Measurements from ENCODE around the gene MSI1. TPM values are rescaled to one million over a fixed set of nuclear protein-coding genes. Genes with fewer than 3 reads are reported as not detected.

The MSI1 gene
- total RNA-seq, 2 donors from 2014 or later = 0.66 to 1.3 TPM

DNA sequence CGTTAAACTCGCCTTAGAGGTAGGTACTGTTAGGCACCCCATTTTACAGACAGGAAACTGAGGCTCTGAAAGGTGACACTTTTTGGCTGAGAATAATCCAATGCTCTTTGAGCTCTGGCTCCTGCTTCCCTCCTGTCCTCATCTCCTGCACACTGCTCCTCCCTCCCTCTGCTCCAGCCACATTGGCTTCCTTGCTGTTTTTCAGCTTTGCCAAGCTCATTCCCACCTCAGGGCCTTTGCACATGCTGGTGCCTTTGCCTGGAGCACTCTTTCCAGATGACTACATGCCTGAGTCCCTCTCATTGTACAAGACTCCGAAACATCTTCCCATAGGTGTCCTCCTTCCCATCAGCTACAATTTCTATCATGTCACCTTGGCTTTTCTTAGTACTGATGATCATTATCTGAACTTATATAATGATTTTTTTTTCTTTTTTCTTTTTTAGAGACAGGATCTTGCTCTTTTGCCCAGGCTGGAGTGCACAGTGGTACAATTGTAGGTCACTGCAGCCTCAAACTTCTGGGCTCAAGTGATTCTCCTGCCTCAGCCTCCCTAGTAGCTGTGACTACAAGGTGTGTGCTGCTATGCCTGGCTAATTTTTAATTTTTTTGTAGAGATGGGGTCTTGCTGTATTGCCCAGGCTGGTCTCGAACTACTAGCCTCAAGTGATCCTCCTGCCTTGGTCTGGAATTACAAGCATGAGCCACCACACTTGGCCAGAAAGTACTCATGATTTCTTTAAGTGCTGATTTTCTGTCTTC is 15.2 kb downstream of the MSI1 start:
- Histone ChIP-seq H3K4me1 (peaks cover 26% of the 10 kb centered on the region), H3K4me3 (no peak overlapping the region), H3K27me3 (no peaks in the 10 kb centered on the region), H3K9me3 (no peaks in the 10 kb centered on the region), H3K36me3 (replicated peaks in 1 of 2; ENCODE audit: insufficient read depth in 1 of 2, low read depth in 2 of 2) (no peaks in the 10 kb centered on the region), H3K27ac (no peak overlapping the region)
- 95 to 98% methylated on average over 4 of the region's 4 CpGs for WGBS, 2 donors
- DNase-seq (no peak), ATAC-seq (no peak)
- intact Hi-C loops (cut with DNase I) = no loop called here
- TF ChIP-seq, protein P1, sequence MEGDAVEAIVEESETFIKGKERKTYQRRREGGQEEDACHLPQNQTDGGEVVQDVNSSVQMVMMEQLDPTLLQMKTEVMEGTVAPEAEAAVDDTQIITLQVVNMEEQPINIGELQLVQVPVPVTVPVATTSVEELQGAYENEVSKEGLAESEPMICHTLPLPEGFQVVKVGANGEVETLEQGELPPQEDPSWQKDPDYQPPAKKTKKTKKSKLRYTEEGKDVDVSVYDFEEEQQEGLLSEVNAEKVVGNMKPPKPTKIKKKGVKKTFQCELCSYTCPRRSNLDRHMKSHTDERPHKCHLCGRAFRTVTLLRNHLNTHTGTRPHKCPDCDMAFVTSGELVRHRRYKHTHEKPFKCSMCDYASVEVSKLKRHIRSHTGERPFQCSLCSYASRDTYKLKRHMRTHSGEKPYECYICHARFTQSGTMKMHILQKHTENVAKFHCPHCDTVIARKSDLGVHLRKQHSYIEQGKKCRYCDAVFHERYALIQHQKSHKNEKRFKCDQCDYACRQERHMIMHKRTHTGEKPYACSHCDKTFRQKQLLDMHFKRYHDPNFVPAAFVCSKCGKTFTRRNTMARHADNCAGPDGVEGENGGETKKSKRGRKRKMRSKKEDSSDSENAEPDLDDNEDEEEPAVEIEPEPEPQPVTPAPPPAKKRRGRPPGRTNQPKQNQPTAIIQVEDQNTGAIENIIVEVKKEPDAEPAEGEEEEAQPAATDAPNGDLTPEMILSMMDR (IDR thresholded peaks at IDR 0.05) = no peak
- no peak for TF ChIP-seq POLR2A (IDR thresholded peaks at IDR 0.05)

GRCh38 chr12:120353136-120353535 is 15.8 kb downstream of the MSI1 start:
- Histone ChIP-seq H3K27ac (no peak overlapping the region), H3K9me3 (no peaks in the 10 kb centered on the region), H3K4me1 (peaks cover 26% of the 10 kb centered on the region), H3K36me3 (replicated peaks in 1 of 2; ENCODE audit: insufficient read depth in 1 of 2, low read depth in 2 of 2) (no peaks in the 10 kb centered on the region), H3K27me3 (no peaks in the 10 kb centered on the region), H3K4me3 (no peak overlapping the region)
- intact Hi-C loops (cut with DNase I) = no loop called here
- TF ChIP-seq, protein P1 (IDR thresholded peaks at IDR 0.05) = no peak
- no peak for TF ChIP-seq POLR2A (IDR thresholded peaks at IDR 0.05)
- WGBS, 2 donors = 88 to 97% methylated on average over 6 of the region's 6 CpGs
- no peak for DNase-seq
- ATAC-seq = no peak

- no peaks in the 10 kb centered on the region for H3K27me3 ChIP-seq
- TF ChIP-seq, protein P1 (IDR thresholded peaks at IDR 0.05) = no peak
- no peak for TF ChIP-seq POLR2A (IDR thresholded peaks at IDR 0.05)
- intact Hi-C loops (cut with DNase I) = no loop called here
- DNase-seq (no peak), ATAC-seq (no peak)
- H3K4me1 ChIP-seq = peaks cover 32% of the 10 kb centered on the region
- H3K9me3 ChIP-seq = no peaks in the 10 kb centered on the region
- WGBS, 2 donors = 73 to 97% methylated on average over 4 to 5 of the region's 5 CpGs
- H3K4me3 ChIP-seq = no peak overlapping the region
- H3K27ac ChIP-seq = no peak overlapping the region
- no peaks in the 10 kb centered on the region for H3K36me3 ChIP-seq (replicated peaks in 1 of 2; ENCODE audit: insufficient read depth in 1 of 2, low read depth in 2 of 2)
Measured at GRCh38 chr12:120352117-120352516, 16.8 kb downstream of the MSI1 start.

DNA sequence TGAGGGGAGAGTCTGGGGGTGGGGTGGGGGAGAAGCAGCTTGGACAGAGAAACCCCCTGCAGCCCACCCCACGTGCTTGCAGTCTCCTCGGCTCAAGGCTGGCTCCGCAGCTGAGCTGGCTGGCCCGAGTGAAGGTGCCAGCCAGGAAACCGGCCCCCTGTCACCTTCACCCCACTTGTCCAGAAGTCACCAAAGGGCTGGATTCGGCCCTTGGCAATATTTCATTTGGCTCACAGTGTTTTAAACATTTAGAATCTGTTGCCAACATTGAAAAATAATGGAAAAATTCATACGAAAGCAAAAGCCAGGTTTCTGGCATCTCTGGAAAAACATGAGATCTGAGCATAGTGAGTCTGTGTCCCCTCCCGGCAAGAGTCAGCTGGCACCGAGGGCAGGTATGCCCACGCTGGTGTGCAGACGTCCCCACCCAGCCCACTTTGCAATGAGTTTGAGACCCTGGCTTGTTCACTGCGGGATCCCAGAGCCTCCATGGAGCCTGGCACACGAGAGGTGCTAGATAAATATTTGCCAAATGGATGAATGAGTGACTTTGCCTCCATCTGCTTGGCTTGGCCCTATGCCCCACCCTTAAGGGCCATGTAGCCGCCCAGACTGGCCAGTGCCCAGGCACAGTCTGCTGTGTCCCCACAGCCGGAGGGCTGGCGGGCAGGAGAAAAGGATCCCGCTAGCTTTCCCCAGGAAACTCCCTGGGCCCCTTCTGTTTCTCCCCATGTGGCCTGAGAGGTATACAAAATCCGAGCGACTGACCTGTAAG is 18.2 kb downstream of the MSI1 start:
- H3K27ac ChIP-seq = peak overlapping the region; percentile 59 to 84 (median 74)

More for the DNA sequence above, 18.2 kb downstream of the MSI1 start:
- intact Hi-C loops (cut with DNase I) = no loop called here
- Histone ChIP-seq H3K27me3 (no peaks in the 10 kb centered on the region), H3K4me3 (no peak overlapping the region), H3K4me1 (peaks cover 36% of the 10 kb centered on the region), H3K36me3 (replicated peaks in 1 of 2; ENCODE audit: insufficient read depth in 1 of 2, low read depth in 2 of 2) (no peaks in the 10 kb centered on the region), H3K9me3 (no peaks in the 10 kb centered on the region)
- TF ChIP-seq, protein P1 (IDR thresholded peaks at IDR 0.05) = no peak
- TF ChIP-seq POLR2A (IDR thresholded peaks at IDR 0.05) = peak; percentile 13 to 76 (median 74)
- peak; percentile 88 to 95 (median 94) for DNase-seq
- WGBS, 2 donors = 14 to 22% methylated on average over 15 to 19 of the region's 19 CpGs
- peak; percentile 94 for ATAC-seq

Data from body of pancreas (tissue), 4 donors.